GM18519 (cell line): Measurements from ENCODE around the gene INHBA.

Experiments
- ATAC-seq: cut with Tn5 transposase; IDR thresholded peaks from one replicate; pipeline ENCODE4 v1.9.1; 2021; ENCODE audit warnings: mild to moderate bottlenecking, moderate library complexity; ENCODE audit not compliant: unreplicated experiment, low FRiP score

Gene INHBA

GRCh38 chr7:41715000-41715399, 12.1 kb upstream of the INHBA start:
- no peak for ATAC-seq

- no peak for ATAC-seq
Observed at GRCh38 chr7:41711283-41712064, 8.6 kb upstream of the INHBA start.

GRCh38 chr7:41710838-41711237, 7.9 kb upstream of the INHBA start:
- ATAC-seq, result no peak

GRCh38 chr7:41709621-41710020, 6.7 kb upstream of the INHBA start:
- ATAC-seq, result no peak

- no peak for ATAC-seq
Observed at GRCh38 chr7:41708581-41709358, 5.9 kb upstream of the INHBA start.

DNA sequence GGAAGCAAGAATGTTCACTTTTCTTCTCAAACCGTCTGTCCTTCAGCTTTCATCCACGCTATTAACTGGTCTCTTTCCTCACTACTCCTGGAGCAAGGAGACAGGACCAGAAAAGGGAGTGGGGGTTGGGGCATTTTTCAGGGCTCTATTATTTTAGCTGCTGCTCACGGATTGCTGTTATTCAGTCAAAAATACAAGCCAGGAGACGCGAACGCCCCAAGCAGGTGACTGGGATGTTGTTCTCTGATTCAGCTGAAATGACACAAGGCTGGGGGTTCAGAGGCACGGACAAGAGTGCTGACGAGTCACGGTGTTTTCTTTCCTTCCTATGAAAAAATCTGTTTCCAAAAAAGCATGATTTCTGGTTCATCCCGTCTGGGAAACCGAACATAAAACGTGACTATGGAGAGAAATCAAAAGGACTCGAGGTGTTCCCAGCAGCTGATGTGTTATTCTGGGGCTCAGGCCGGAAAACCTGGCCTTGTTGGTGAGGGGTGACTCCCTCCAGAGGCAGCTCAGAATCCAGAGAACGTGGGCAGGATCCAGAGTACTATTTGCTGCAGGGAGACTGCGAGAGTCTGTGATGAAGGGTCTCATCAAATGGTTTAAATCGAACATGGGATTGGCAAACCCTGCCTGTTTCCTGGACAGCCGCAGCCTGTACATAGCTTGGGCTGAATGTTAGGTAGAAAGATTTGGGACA, 3.5 kb upstream of the INHBA start:
- ATAC-seq, result no peak

DNA sequence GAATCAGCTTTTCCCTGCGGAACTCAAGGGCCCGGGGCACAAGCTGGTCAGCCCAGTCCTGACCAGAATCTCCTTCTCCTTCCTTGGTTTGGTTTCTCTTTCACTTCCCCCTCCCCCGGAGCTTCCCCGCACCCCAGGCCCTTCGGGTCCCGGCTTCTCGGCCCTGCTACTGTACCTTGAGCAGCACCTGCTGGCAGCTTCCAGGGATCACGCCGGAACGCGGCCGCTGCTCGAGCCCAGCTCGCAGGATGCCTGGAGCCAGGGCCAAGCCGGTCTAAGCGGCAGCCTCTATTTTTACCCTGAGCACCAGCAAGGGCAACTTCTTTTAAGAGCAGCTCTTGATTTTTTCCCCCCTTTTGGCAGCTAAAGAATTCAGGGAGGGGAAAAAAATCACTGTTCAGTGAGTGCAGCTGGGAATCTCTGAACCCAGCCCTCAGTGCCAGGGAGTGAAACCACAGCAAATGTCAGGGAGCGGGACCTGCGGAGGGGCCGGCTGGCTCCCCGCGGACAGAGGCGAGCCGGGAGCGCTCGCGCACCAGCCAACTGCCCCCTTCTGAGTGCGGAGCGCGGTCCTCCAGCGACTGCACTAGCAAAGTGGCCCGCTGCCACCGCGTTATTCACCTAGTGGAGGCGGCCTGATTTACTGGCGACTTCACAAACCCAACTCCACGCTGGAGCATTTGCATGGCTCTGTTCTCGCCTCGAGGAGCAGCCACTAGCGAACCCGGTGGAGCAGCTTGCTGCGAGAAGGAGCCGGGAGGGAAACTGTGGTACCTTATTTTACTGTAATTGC, 2.4 kb upstream of the INHBA start:
- peak; percentile 92 for ATAC-seq

DNA sequence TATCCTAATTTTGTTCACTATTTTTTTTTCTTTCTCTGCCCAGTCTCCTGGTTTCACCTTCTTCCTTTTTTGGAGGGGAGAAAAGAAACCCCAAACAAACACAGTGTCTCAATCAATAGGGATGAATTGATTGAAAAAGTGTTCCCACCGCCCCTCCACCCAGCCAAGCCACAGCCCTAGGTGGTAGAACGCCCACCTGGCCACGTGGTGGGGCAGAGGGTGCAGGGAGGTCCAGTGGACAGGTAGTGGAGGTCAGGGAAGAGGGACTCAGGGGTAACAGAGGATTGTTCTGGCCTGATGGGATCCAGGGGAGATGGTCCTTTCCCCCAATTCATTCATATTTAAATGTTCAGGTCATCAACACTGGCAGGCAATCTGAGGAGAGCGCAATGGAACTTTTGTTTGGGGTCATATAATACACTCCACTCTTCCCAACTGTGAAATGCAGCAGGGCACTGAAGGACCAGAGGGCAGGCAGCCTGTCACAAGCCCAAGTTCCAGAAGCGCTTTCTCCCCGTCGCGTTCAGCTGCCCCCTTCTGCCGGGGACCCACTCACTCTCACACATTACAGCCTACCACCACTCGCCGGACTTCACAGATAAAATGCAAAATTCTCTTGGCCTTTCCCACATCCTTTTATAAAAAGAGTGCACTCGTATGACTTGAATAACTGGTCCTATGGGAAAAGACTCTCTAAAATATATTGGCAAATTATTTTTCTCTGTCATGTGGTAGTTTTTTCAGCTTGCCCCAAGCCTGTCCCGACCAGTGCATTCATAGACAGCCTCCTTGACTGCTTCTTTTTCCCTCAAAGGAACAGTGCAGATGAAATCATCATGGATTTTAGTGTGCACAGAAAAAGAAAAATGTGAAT, 1.6 kb downstream of the INHBA start:
- no peak for ATAC-seq

DNA sequence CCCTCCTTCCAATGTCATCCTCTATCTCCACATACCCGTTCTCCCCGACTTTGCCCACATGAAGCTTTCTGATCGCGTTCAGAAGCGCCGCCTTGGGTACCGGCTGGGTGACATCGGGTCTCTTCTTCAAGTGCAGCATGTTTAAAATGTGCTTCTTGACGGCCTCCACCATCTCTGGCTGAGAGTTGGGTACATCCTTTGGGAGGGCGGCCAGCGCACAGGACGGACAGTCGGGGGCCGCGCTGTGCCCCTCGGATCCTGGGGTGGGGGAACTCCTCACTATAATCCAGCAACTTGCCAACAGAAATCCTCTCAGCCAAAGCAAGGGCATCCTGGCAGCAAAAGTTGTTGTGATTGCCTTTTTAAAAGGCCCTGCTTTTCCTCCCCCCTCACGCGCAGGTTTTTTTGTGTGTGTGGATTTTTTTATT, 2.8 kb downstream of the INHBA start:
- no peak for ATAC-seq

DNA sequence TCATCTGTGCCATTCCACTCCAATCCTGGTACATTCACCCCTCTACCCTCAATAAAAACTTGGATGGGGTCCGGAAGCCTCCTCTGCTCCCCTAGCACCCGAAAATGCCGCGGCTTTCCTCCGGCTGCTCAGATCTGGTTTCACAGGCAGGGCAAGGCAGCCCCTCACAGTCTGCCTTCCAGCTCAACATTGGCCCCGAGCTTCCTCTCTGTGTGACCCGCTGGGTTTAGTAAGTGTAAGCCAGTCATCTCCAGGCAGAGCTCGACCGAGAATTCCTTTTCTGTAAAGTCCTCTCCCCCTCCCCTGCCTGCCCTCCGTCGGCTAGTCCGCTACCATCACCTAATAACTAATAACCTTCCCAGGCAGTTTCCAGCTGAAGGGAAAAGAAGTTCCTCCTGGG, 3.4 kb downstream of the INHBA start:
- no peak for ATAC-seq

- ATAC-seq, result no peak
Observed at GRCh38 chr7:41698726-41699125, 4.2 kb downstream of the INHBA start.

- ATAC-seq, result no peak
Observed at GRCh38 chr7:41698114-41698513, 4.8 kb downstream of the INHBA start.

GRCh38 chr7:41696323-41696916, 6.5 kb downstream of the INHBA start:
- ATAC-seq, result no peak

DNA sequence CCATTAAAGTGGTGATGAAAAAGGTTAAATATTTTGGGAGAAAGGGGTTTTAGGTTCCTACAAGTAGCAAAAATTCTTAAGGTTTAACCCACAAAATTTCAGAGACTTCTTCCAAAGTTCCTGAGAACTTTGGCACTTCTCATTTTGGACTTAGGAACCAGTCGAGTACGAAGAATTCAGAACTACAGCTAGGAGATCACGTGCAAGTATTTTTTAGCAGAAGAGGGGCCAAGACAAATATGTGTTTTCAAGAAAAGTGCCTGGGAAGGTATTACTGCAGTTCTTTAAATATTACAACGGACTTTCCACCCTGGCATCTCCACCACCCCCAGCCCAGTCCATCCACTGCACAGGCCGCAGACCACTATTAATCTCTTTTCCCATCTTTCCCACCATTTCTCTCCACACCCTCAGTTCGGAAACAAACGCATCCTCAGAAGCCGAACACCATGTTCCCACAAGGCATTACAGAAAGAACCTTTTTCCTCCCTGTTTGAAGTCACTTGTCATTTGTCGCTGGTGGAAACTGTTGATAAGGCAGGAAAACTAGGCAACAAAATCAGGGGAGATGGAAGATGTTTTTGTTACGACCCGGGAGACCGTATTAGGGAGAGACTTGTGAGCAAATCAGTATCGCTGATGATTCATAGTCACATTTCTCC, 7.1 kb downstream of the INHBA start:
- ATAC-seq, result no peak

DNA sequence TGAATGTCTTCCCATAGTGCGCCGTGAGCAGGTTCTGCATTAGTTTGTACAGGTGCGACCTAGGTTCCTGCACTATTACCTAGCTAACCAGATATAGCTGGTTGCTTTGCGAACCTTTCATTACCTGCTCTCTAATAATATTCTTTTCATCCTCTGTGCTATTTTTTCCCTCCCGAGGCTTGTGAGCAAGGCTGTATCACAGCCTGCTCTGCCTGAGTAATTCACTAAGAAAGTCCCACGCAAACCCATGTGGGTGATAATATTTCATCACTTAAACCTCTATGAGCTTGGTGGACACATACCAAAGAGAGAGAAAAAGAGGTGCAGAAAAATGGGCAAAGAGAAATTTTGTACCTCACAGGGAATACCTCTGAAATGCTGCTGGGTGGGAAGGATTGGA, 8.4 kb downstream of the INHBA start:
- ATAC-seq, result no peak

- no peak for ATAC-seq
Observed at GRCh38 chr7:41693150-41693997, 9.5 kb downstream of the INHBA start.

DNA sequence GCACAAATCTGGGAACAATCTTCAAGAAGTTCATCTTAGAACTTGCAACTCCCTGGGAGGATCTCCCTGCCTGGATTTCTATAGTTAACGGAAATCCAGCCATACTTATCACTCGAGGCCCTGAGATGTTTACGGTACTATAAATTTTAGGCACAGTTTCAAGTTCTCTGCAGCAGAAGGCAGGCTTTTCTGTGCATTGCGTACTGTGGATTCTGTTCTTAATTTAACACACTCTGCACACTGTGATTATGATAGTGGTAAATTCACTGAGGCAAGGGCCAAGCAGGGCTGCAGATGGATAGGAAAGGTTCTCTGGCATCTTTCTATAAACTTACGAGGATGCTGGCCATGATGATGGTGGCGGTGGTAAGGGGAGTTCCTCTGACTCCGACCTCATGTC, 10.6 kb downstream of the INHBA start:
- no peak for ATAC-seq
